Vagina (tissue), 2 donors: ENCODE data around the gene PANK4. TPM values are rescaled to one million over a fixed set of nuclear protein-coding genes. Genes with fewer than 3 reads are reported as not detected.

Source experiments
- DNase-seq, 2 donors: peaks; one replicate each; pipeline ENCODE4 v3.0.0-alpha.2; 2017; ENCODE audit errors: extremely low spot score in 2 of 2
- H3K27ac ChIP-seq: fragments of 200-600 bp; sonication (generic); one replicate; pipeline ENCODE4 v1.5.1; 2019
- H3K27me3 ChIP-seq: fragments of 200-600 bp; sonication (generic); one replicate; pipeline ENCODE4 v1.5.1; 2019
- H3K36me3 ChIP-seq, 2 donors: fragments of 200-600 bp; sonication (generic); one replicate each; pipeline ENCODE4 v1.5.1; 2017 to 2019
- H3K4me1 ChIP-seq: fragments of 200-600 bp; sonication (generic); one replicate; pipeline ENCODE4 v1.5.1; 2019
- H3K4me3 ChIP-seq, 2 donors: fragments of 200-600 bp; sonication (generic); 1 replicate in 1 of 2; 2 replicates in 1 of 2; pipeline ENCODE4 v1.5.1; 2016 to 2019
- H3K9me3 ChIP-seq: fragments of 200-600 bp; sonication (generic); one replicate; pipeline ENCODE4 v1.5.1; 2019
- POLR2A ChIP-seq, 2 donors: fragments of 450-650 bp; IDR thresholded peaks; one replicate each; pipeline ENCODE4 v1.6.1; 2017; ENCODE audit warnings: antibody characterized with exemption in 2 of 2, mild to moderate bottlenecking in 2 of 2, moderate library complexity in 2 of 2
- POLR2AphosphoS5 ChIP-seq, 2 donors: sonication (generic); formaldehyde crosslinking; IDR thresholded peaks; one replicate each; pipeline ENCODE4 v1.9.0; 2017; ENCODE audit warnings: antibody characterized with exemption in 2 of 2, mild to moderate bottlenecking in 2 of 2, low read depth in 1 of 2; ENCODE audit not compliant: insufficient read depth in 1 of 2
- intact Hi-C: fragments of 100-400 bp; cut with DNase I; formaldehyde crosslinking; loops from one replicate; pipeline ENCODE4 v1.15.1; 2023
- total RNA-seq: library from RNA; depleted of rRNA; stranded (reverse); fragments of >200 nt; gene quantifications from one replicate; pipeline ENCODE4 v1.2.3, GENCODE V29; 2016
- TF ChIP-seq, protein P1 (sequence below), 3 experiments: fragments of 450-650 bp in 2 of 3; fragments of 200-600 bp in 1 of 3; sonication (generic) in 1 of 3; IDR thresholded peaks; one replicate each; pipeline ENCODE4 v1.5.1; 2017 to 2019; ENCODE audit warnings: antibody characterized with exemption in 3 of 3, mild to moderate bottlenecking in 2 of 3, moderate library complexity in 2 of 3

Gene PANK4
- total RNA-seq, 1 donor from 2014 or later, result 39.5 TPM

DNA sequence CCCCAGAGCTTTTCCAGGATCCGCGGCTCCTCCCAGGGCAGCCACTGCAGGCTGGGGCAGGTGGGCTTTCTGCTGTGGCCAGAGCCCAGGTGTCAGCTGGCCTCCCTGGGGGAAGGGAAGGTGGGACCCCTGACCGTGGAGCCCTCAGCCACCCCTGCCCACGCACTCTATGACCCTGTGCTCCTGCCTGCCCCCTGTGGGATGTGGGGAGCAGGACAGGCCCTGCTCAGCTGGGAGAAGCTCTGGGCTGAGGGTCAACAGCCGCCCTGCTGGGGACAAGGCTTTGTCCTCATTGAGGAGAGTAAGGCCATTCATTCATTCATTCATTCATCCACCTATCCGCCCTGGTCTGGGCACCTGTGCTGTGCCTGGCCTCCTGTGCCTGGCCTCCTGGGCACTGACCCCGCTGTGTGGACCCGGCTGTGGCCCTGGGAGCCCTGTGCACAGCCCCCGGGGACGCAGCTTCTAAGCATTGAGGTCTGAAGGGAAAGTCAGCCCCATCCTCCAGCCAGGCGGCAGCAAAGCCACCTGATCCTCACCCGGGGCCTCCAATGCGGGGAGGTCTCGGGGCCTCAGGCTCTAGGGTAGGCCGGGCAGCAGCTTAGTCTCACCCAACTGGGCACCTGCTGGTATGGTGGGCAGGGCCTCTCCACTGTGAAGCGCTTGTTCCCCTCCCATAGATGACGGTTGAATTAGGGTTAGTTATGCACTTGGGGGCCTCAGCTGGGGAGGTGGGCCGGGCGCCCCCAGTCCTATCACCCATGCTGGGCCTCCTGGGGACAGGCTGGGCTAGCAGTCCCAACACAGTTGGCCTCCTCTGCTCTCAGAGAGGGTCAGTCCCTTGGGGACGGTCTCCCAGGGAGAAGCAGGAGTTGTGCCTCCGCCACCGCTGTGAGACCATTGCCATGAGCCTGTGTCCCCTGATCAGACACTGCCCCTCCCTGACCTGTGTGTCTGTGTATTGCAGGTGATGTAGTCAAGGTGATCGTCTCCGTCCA is 35.8 kb upstream of the PANK4 start:
- intact Hi-C loops, result no loop called here
- no peak overlapping the region for H3K27ac ChIP-seq
- peaks cover 33% of the 10 kb centered on the region for H3K4me1 ChIP-seq
- H3K4me3 ChIP-seq, result no peak overlapping the region
- H3K9me3 ChIP-seq, result no peaks in the 10 kb centered on the region
- no peak for DNase-seq
- peaks cover 0 to 23% of the 10 kb centered on the region in 2 donors for H3K36me3 ChIP-seq
- H3K27me3 ChIP-seq, result no peaks in the 10 kb centered on the region
- TF ChIP-seq POLR2A (IDR thresholded peaks at IDR 0.05), result no peak
- TF ChIP-seq, protein P1, sequence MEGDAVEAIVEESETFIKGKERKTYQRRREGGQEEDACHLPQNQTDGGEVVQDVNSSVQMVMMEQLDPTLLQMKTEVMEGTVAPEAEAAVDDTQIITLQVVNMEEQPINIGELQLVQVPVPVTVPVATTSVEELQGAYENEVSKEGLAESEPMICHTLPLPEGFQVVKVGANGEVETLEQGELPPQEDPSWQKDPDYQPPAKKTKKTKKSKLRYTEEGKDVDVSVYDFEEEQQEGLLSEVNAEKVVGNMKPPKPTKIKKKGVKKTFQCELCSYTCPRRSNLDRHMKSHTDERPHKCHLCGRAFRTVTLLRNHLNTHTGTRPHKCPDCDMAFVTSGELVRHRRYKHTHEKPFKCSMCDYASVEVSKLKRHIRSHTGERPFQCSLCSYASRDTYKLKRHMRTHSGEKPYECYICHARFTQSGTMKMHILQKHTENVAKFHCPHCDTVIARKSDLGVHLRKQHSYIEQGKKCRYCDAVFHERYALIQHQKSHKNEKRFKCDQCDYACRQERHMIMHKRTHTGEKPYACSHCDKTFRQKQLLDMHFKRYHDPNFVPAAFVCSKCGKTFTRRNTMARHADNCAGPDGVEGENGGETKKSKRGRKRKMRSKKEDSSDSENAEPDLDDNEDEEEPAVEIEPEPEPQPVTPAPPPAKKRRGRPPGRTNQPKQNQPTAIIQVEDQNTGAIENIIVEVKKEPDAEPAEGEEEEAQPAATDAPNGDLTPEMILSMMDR (IDR thresholded peaks at IDR 0.05), result peak in 1 of 3 experiments; percentile 9
- no peak for TF ChIP-seq POLR2AphosphoS5 (IDR thresholded peaks at IDR 0.05; ENCODE audit: insufficient read depth in 1 of 2, low read depth in 1 of 2)

DNA sequence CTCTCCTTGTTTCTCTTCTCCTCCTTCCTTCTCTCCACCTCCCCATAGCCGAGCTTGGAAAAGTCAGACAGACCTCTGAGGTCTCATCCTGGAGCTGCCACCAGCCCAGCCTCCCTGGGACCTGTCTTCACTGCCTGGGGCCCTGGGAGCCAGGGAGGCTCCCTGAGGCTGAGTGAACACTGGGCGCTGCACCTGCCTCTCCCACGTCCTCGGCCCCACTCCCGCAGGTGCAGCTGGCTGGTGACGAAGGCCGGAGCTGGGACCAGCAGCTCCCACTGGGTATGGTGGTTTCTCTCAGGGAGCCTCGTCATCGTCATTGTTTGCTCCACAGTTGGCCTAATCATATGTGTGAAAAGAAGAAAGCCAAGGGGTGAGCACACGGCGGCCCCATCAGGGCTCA is 35.0 kb upstream of the PANK4 start:
- Histone ChIP-seq H3K27me3 (no peaks in the 10 kb centered on the region), H3K36me3 (peaks cover 0 to 23% of the 10 kb centered on the region in 2 donors), H3K4me3 (no peak overlapping the region), H3K27ac (no peak overlapping the region), H3K4me1 (peaks cover 40% of the 10 kb centered on the region), H3K9me3 (no peaks in the 10 kb centered on the region)
- TF ChIP-seq POLR2A (IDR thresholded peaks at IDR 0.05) (no peak), POLR2AphosphoS5 (IDR thresholded peaks at IDR 0.05; ENCODE audit: insufficient read depth in 1 of 2, low read depth in 1 of 2) (no peak)
- TF ChIP-seq, protein P1 (IDR thresholded peaks at IDR 0.05), result no peak
- intact Hi-C loops, result no loop called here
- DNase-seq, result no peak

- no peak for DNase-seq
- TF ChIP-seq POLR2AphosphoS5 (IDR thresholded peaks at IDR 0.05; ENCODE audit: insufficient read depth in 1 of 2, low read depth in 1 of 2) (no peak), POLR2A (IDR thresholded peaks at IDR 0.05) (no peak)
- TF ChIP-seq, protein P1 (IDR thresholded peaks at IDR 0.05), result no peak
- Histone ChIP-seq H3K4me1 (peaks cover 47% of the 10 kb centered on the region), H3K4me3 (no peak overlapping the region), H3K27ac (no peak overlapping the region), H3K27me3 (no peaks in the 10 kb centered on the region), H3K36me3 (peaks cover 0 to 23% of the 10 kb centered on the region in 2 donors), H3K9me3 (no peaks in the 10 kb centered on the region)
- intact Hi-C loops, result no loop called here
These were observed 34.1 kb upstream of the PANK4 start for GRCh38 chr1:2560299-2561073.

GRCh38 chr1:2559509-2560298 is 33.3 kb upstream of the PANK4 start:
- intact Hi-C loops, result no loop called here
- no peak overlapping the region for H3K4me3 ChIP-seq
- H3K36me3 ChIP-seq, result peaks cover 0 to 23% of the 10 kb centered on the region in 2 donors
- H3K4me1 ChIP-seq, result peaks cover 50% of the 10 kb centered on the region
- H3K27me3 ChIP-seq, result no peaks in the 10 kb centered on the region
- DNase-seq, result no peak
- H3K9me3 ChIP-seq, result no peaks in the 10 kb centered on the region
- H3K27ac ChIP-seq, result no peak overlapping the region
- TF ChIP-seq POLR2A (IDR thresholded peaks at IDR 0.05) (no peak), POLR2AphosphoS5 (IDR thresholded peaks at IDR 0.05; ENCODE audit: insufficient read depth in 1 of 2, low read depth in 1 of 2) (no peak)
- TF ChIP-seq, protein P1 (IDR thresholded peaks at IDR 0.05), result no peak
